PC-9 (cell line): ENCODE data around the gene TBC1D5. TPM values are rescaled to one million over a fixed set of nuclear protein-coding genes. Genes with fewer than 3 reads are reported as not detected.

Experiments used
- BruUV-seq: library from RNA; stranded (reverse); fragments of 400-500 nt; replicated peaks from 2 replicates; lab custom pipeline; 2021; lab: Mats Ljungman, UMichigan
- CTCF ChIA-PET: fragments of 300-600 bp; sonication (Branson Sonifier 250); formaldehyde crosslinking; loops from one replicate; lab custom pipeline; 2022; ENCODE audit warnings: antibody characterized with exemption; lab: Charles Lee
- POLR2A ChIA-PET: fragments of 300-600 bp; sonication (Branson Sonifier 250); formaldehyde crosslinking; loops from one replicate; lab custom pipeline; 2022; ENCODE audit warnings: antibody characterized with exemption; ENCODE audit not compliant: unreplicated experiment; lab: Charles Lee
- DNase-seq, 2 experiments: peaks; one replicate each; pipeline versions ENCODE4 v3.0.0 to v3.0.0-alpha.2; 2015 to 2022; ENCODE audit warnings: mixed read lengths in 1 of 2
- H2AFZ ChIP-seq: fragments of 200-600 bp; sonication (generic); 2 replicates; pipeline ENCODE4 v1.8.1; 2017; ENCODE audit warnings: antibody characterized with exemption
- H3F3A ChIP-seq: fragments of 200-600 bp; sonication (generic); 2 replicates; pipeline ENCODE4 v1.8.1; 2017; ENCODE audit warnings: antibody characterized with exemption, mild to moderate bottlenecking, low read depth; ENCODE audit not compliant: insufficient read depth
- H3K27ac ChIP-seq: fragments of 200-600 bp; sonication (generic); 2 replicates; pipeline ENCODE4 v1.6.1; 2016; ENCODE audit warnings: mixed run types
- H3K27me3 ChIP-seq: fragments of 200-600 bp; sonication (generic); 2 replicates; pipeline ENCODE4 v1.6.1; 2016; ENCODE audit warnings: low read depth, mixed run types; ENCODE audit not compliant: insufficient read depth
- H3K36me3 ChIP-seq: fragments of 200-600 bp; sonication (generic); 2 replicates; pipeline ENCODE4 v1.6.1; 2016; ENCODE audit warnings: low read depth, mixed run types
- H3K4me1 ChIP-seq: fragments of 200-600 bp; sonication (generic); replicated peaks from 2 replicates; pipeline ENCODE4 v1.6.1; 2016; ENCODE audit warnings: mixed run types; ENCODE audit not compliant: insufficient read depth
- H3K4me2 ChIP-seq: fragments of 200-600 bp; sonication (generic); 2 replicates; pipeline ENCODE4 v1.6.1; 2017; ENCODE audit warnings: mixed run types
- H3K4me3 ChIP-seq: fragments of 200-600 bp; sonication (generic); 2 replicates; pipeline ENCODE4 v1.6.1; 2016; ENCODE audit warnings: mixed run types
- H3K79me2 ChIP-seq: fragments of 200-600 bp; sonication (generic); 2 replicates; pipeline ENCODE4 v1.6.1; 2017; ENCODE audit warnings: low read depth, mixed run types
- H3K9me2 ChIP-seq: fragments of 200-600 bp; sonication (generic); 2 replicates; pipeline ENCODE4 v1.8.1; 2017; ENCODE audit warnings: mild to moderate bottlenecking; ENCODE audit not compliant: insufficient read depth
- H3K9me3 ChIP-seq: fragments of 200-600 bp; sonication (generic); 2 replicates; pipeline ENCODE4 v1.8.1; 2016; ENCODE audit warnings: low read depth; ENCODE audit not compliant: insufficient read depth
- H4K20me1 ChIP-seq: fragments of 200-600 bp; sonication (generic); 2 replicates; pipeline ENCODE4 v1.8.1; 2017; ENCODE audit not compliant: insufficient read depth
- CTCF ChIP-seq: fragments of 200-600 bp; sonication (generic); conservative IDR thresholded peaks from 2 replicates; pipeline ENCODE4 v1.6.1; 2017; ENCODE audit warnings: mixed run types, antibody characterized with exemption, mild to moderate bottlenecking, moderate library complexity
- EZH2 ChIP-seq: fragments of 200-600 bp; sonication (generic); IDR thresholded peaks from 2 replicates; pipeline ENCODE4 v1.8.0; 2017; ENCODE audit warnings: antibody characterized with exemption, low read depth
- intact Hi-C: fragments of 100-400 bp; cut with micrococcal nuclease; formaldehyde crosslinking; loops from one replicate; pipeline ENCODE4 v1.10.0; 2022; ENCODE audit not compliant: unreplicated experiment
- total RNA-seq: library from RNA; stranded (reverse); gene quantifications from 2 replicates; pipeline ENCODE4 v1.2.3, GENCODE V29; 2021

TBC1D5 gene
- total RNA-seq, 1 experiment from 2014 or later = 54.0 TPM

- intact Hi-C loops = no loop called here
- Histone ChIP-seq H3K27ac (no peak overlapping the region), H3F3A (no peaks in the 10 kb centered on the region), H3K4me2 (no peak overlapping the region), H3K4me1 (peaks cover 8% of the 10 kb centered on the region; the same call in 1 of the 2 replicates), H3K4me3 (no peak overlapping the region), H3K9me2 (no peaks in the 10 kb centered on the region; the same call in 1 of the 2 replicates), H2AFZ (no peak overlapping the region), H4K20me1 (no peaks in the 10 kb centered on the region), H3K36me3 (no peaks in the 10 kb centered on the region), H3K9me3 (0 out of 2 replicates have a peak, but pooled peaks cover 3% of the 10 kb centered on the region), H3K27me3 (no peaks in the 10 kb centered on the region), H3K79me2 (no peaks in the 10 kb centered on the region)
- no peak for TF ChIP-seq EZH2
- TF ChIP-seq CTCF = no peak
- DNase-seq = no peak
- ChIA-PET POLR2A (no interaction called here), CTCF (no interaction called here)
- no TSS peak for BruUV-seq
These were observed 561.0 kb downstream of the TBC1D5 start for GRCh38 chr3:17181413-17181907.

- no peak overlapping the region for H3K27ac ChIP-seq
- H3K9me3 ChIP-seq = no peaks in the 10 kb centered on the region
- no TSS peak for BruUV-seq
- H2AFZ ChIP-seq = no peak overlapping the region
- ChIA-PET POLR2A (no interaction called here), CTCF (no interaction called here)
- intact Hi-C loops = no loop called here
- no peak for DNase-seq
- no peaks in the 10 kb centered on the region for H3K79me2 ChIP-seq
- H3F3A ChIP-seq = no peaks in the 10 kb centered on the region
- H3K27me3 ChIP-seq = no peaks in the 10 kb centered on the region
- H3K4me1 ChIP-seq = peaks cover 12% of the 10 kb centered on the region; the same call in 1 of the 2 replicates
- no peaks in the 10 kb centered on the region for H4K20me1 ChIP-seq
- H3K36me3 ChIP-seq = no peaks in the 10 kb centered on the region
- no peaks in the 10 kb centered on the region; the same call in 1 of the 2 replicates for H3K9me2 ChIP-seq
- TF ChIP-seq EZH2 = no peak
- TF ChIP-seq CTCF = no peak
- H3K4me2 ChIP-seq = no peak overlapping the region
- no peak overlapping the region for H3K4me3 ChIP-seq
These were observed 562.8 kb downstream of the TBC1D5 start for GRCh38 chr3:17179381-17180205.

GRCh38 chr3:17176757-17177156, 565.7 kb downstream of the TBC1D5 start:
- POLR2A ChIA-PET = interaction anchor here (0.7 kb wide), 1 partner anchor 10 kb away, joined by 7 read pairs; no protein-coding TSS in a partner anchor
- Histone ChIP-seq H3K27me3 (no peaks in the 10 kb centered on the region), H3K4me1 (0 out of 2 replicates have a peak, but pooled peaks cover 5% of the 10 kb centered on the region), H3K79me2 (no peaks in the 10 kb centered on the region), H2AFZ (no peak overlapping the region), H3K4me3 (no peak overlapping the region), H3K4me2 (no peak overlapping the region), H3K9me3 (no peaks in the 10 kb centered on the region), H3F3A (no peaks in the 10 kb centered on the region), H3K9me2 (no peaks in the 10 kb centered on the region; the same call in 1 of the 2 replicates), H4K20me1 (no peaks in the 10 kb centered on the region), H3K36me3 (no peaks in the 10 kb centered on the region), H3K27ac (no peak overlapping the region)
- no peak for DNase-seq
- CTCF ChIA-PET = no interaction called here
- BruUV-seq = no TSS peak
- no peak for TF ChIP-seq CTCF
- no peak for TF ChIP-seq EZH2
- intact Hi-C loops = no loop called here
